ENCODE results near the gene PRKCE. TPM values are rescaled to one million over a fixed set of nuclear protein-coding genes. Genes with fewer than 3 reads are reported as not detected.

The PRKCE gene
- total and polyA plus RNA-seq, 2 experiments from 2014 or later = 0.94 to 1.2 TPM

DNA sequence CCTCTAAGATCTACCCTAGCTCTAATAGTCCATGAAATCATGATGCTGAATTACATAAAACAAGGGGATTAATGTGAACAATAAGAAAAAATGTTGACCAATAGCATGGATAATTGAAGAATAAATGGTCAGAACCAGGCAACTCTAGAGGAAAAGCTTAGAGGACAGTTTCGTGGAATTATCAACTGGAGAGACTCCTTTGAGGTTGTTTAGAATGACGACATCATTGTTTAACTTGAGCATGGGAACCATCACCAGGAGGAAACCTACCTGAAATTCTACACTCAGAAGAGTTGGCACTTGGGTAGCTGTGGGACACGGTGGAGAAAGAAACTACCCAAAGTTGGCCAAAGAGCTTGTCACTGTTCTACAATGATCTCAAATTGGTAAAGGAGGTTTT lies 466.5 kb downstream of the PRKCE start:
- no peak overlapping the region for H3K4me2 ChIP-seq
- H3K4me1 Mint-ChIP-seq = peaks cover 7% of the 10 kb centered on the region; the same call in 2 of the 3 replicates

More for the DNA sequence above, 466.5 kb downstream of the PRKCE start:
- H3K9me2 ChIP-seq (ENCODE audit: insufficient read depth) = no peaks in the 10 kb centered on the region
- no peaks in the 10 kb centered on the region for H3K9me3 Mint-ChIP-seq
- H3K27me3 Mint-ChIP-seq (ENCODE audit: insufficient read depth, low read depth, poor library complexity) = peaks cover 2% of the 10 kb centered on the region
- ATAC-seq = no peak
- H3K4me1 ChIP-seq (ENCODE audit: insufficient read depth) = peaks cover 8% of the 10 kb centered on the region; the same call in 1 of the 2 replicates
- H3K27ac ChIP-seq (ENCODE audit: low read depth) = no peak overlapping the region
- H3K79me2 ChIP-seq (replicated peaks; ENCODE audit: insufficient read depth) = no peaks in the 10 kb centered on the region
- no peaks in the 10 kb centered on the region for H3F3A ChIP-seq (replicated peaks; ENCODE audit: low read depth)
- H3K4me3 ChIP-seq = no peak overlapping the region
- TF ChIP-seq, protein P1, sequence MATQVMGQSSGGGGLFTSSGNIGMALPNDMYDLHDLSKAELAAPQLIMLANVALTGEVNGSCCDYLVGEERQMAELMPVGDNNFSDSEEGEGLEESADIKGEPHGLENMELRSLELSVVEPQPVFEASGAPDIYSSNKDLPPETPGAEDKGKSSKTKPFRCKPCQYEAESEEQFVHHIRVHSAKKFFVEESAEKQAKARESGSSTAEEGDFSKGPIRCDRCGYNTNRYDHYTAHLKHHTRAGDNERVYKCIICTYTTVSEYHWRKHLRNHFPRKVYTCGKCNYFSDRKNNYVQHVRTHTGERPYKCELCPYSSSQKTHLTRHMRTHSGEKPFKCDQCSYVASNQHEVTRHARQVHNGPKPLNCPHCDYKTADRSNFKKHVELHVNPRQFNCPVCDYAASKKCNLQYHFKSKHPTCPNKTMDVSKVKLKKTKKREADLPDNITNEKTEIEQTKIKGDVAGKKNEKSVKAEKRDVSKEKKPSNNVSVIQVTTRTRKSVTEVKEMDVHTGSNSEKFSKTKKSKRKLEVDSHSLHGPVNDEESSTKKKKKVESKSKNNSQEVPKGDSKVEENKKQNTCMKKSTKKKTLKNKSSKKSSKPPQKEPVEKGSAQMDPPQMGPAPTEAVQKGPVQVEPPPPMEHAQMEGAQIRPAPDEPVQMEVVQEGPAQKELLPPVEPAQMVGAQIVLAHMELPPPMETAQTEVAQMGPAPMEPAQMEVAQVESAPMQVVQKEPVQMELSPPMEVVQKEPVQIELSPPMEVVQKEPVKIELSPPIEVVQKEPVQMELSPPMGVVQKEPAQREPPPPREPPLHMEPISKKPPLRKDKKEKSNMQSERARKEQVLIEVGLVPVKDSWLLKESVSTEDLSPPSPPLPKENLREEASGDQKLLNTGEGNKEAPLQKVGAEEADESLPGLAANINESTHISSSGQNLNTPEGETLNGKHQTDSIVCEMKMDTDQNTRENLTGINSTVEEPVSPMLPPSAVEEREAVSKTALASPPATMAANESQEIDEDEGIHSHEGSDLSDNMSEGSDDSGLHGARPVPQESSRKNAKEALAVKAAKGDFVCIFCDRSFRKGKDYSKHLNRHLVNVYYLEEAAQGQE (IDR thresholded peaks at IDR 0.05; ENCODE audit: unreplicated experiment) = no peak
- no peak for TF ChIP-seq EZH2phosphoT487 (IDR thresholded peaks at IDR 0.05; ENCODE audit: unreplicated experiment)
- no peak for TF ChIP-seq CREB1 (CRISPR knock-in tag; IDR thresholded peaks at IDR 0.05; ENCODE audit: low read depth)
- no peak for TF ChIP-seq STAT1 (IDR thresholded peaks at IDR 0.05; ENCODE audit: unreplicated experiment)
- TF ChIP-seq, protein P2, sequence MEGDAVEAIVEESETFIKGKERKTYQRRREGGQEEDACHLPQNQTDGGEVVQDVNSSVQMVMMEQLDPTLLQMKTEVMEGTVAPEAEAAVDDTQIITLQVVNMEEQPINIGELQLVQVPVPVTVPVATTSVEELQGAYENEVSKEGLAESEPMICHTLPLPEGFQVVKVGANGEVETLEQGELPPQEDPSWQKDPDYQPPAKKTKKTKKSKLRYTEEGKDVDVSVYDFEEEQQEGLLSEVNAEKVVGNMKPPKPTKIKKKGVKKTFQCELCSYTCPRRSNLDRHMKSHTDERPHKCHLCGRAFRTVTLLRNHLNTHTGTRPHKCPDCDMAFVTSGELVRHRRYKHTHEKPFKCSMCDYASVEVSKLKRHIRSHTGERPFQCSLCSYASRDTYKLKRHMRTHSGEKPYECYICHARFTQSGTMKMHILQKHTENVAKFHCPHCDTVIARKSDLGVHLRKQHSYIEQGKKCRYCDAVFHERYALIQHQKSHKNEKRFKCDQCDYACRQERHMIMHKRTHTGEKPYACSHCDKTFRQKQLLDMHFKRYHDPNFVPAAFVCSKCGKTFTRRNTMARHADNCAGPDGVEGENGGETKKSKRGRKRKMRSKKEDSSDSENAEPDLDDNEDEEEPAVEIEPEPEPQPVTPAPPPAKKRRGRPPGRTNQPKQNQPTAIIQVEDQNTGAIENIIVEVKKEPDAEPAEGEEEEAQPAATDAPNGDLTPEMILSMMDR (conservative IDR thresholded peaks at IDR 0.05; ENCODE audit: low read depth in 2 of 2) = no peak
- TF ChIP-seq ZNF114 (CRISPR knock-in tag; IDR thresholded peaks at IDR 0.05) = no peak
- TF ChIP-seq EZH2 (IDR thresholded peaks at IDR 0.05; ENCODE audit: low read depth, unreplicated experiment) = no peak
- TF ChIP-seq NANOG (IDR thresholded peaks at IDR 0.05; ENCODE audit: borderline replicate concordance) = no peak
- TF ChIP-seq, protein P3, sequence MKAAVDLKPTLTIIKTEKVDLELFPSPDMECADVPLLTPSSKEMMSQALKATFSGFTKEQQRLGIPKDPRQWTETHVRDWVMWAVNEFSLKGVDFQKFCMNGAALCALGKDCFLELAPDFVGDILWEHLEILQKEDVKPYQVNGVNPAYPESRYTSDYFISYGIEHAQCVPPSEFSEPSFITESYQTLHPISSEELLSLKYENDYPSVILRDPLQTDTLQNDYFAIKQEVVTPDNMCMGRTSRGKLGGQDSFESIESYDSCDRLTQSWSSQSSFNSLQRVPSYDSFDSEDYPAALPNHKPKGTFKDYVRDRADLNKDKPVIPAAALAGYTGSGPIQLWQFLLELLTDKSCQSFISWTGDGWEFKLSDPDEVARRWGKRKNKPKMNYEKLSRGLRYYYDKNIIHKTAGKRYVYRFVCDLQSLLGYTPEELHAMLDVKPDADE (IDR thresholded peaks at IDR 0.05) = no peak
- H3K4me3 Mint-ChIP-seq = no peak overlapping the region
- H3K36me3 Mint-ChIP-seq (ENCODE audit: low read depth) = no peaks in the 10 kb centered on the region
- no peaks in the 10 kb centered on the region for H3K36me3 ChIP-seq (ENCODE audit: insufficient read depth)
- no peak overlapping the region for H3K27ac Mint-ChIP-seq
- DNase-seq (ENCODE audit: low spot score) = no peak
- no peak overlapping the region for H2AFZ ChIP-seq
- H3K27me3 ChIP-seq (ENCODE audit: insufficient read depth) = no peaks in the 10 kb centered on the region
- H4K20me1 ChIP-seq (replicated peaks; ENCODE audit: insufficient read depth) = no peaks in the 10 kb centered on the region
